HG03442 (cell line): ENCODE data around the gene TRMT11.
"Not testable (repeated sequence)": the region's sequence is repeated elsewhere in the genome, so short reads cannot be mapped to it uniquely, and the experiment has no call there.

Experiments used
- ATAC-seq: cut with Tn5 transposase; IDR thresholded peaks from one replicate; pipeline ENCODE4 v1.9.1; 2021; ENCODE audit warnings: mild to moderate bottlenecking, moderate library complexity; ENCODE audit not compliant: unreplicated experiment

The TRMT11 gene

GRCh38 chr6:126040826-126041225, 54.5 kb downstream of the TRMT11 start:
- no peak for ATAC-seq

GRCh38 chr6:126041516-126041915, 55.2 kb downstream of the TRMT11 start:
- ATAC-seq: no peak

- ATAC-seq: no peak
Measured at GRCh38 chr6:126042001-126042419, 55.7 kb downstream of the TRMT11 start.

GRCh38 chr6:126047648-126048047, 61.3 kb downstream of the TRMT11 start:
- ATAC-seq: no peak

- no peak for ATAC-seq
Measured at GRCh38 chr6:126048635-126049034, 62.3 kb downstream of the TRMT11 start.

GRCh38 chr6:126050795-126051194, 64.5 kb downstream of the TRMT11 start:
- ATAC-seq: no peak

- no peak for ATAC-seq
Measured at GRCh38 chr6:126051791-126052190, 65.5 kb downstream of the TRMT11 start.

- no peak for ATAC-seq
Measured at GRCh38 chr6:126052485-126052884, 66.1 kb downstream of the TRMT11 start.

- no peak for ATAC-seq
Measured at GRCh38 chr6:126054258-126054702, 67.9 kb downstream of the TRMT11 start.

- no peak for ATAC-seq
Measured at GRCh38 chr6:126054802-126055201, 68.5 kb downstream of the TRMT11 start.

GRCh38 chr6:126055449-126055848, 69.1 kb downstream of the TRMT11 start:
- ATAC-seq: no peak

GRCh38 chr6:126056355-126057004, 70.1 kb downstream of the TRMT11 start:
- ATAC-seq: no peak

- not testable (repeated sequence) for ATAC-seq
Measured at GRCh38 chr6:126058085-126058484, 71.7 kb downstream of the TRMT11 start.

- no peak for ATAC-seq
Measured at GRCh38 chr6:126060400-126060799, 74.1 kb downstream of the TRMT11 start.

GRCh38 chr6:126063512-126064146, 77.3 kb downstream of the TRMT11 start:
- peak; percentile 88 for ATAC-seq

- no peak for ATAC-seq
Measured at GRCh38 chr6:126064257-126064747, 78.0 kb downstream of the TRMT11 start.

GRCh38 chr6:126064748-126065401, 78.5 kb downstream of the TRMT11 start:
- ATAC-seq: no peak

- no peak for ATAC-seq
Measured at GRCh38 chr6:126066053-126067048, 80.0 kb downstream of the TRMT11 start.

- ATAC-seq: no peak
Measured at GRCh38 chr6:126067073-126067472, 80.7 kb downstream of the TRMT11 start.

- ATAC-seq: no peak
Measured at GRCh38 chr6:126069449-126069848, 83.1 kb downstream of the TRMT11 start.
